ENCODE results near the gene REG3G. TPM values are rescaled to one million over a fixed set of nuclear protein-coding genes. Genes with fewer than 3 reads are reported as not detected.

The REG3G gene
- total RNA-seq, 3 donors from 2014 or later (not counting 1 experiment from before 2014, with no cell fraction given): not detected

DNA sequence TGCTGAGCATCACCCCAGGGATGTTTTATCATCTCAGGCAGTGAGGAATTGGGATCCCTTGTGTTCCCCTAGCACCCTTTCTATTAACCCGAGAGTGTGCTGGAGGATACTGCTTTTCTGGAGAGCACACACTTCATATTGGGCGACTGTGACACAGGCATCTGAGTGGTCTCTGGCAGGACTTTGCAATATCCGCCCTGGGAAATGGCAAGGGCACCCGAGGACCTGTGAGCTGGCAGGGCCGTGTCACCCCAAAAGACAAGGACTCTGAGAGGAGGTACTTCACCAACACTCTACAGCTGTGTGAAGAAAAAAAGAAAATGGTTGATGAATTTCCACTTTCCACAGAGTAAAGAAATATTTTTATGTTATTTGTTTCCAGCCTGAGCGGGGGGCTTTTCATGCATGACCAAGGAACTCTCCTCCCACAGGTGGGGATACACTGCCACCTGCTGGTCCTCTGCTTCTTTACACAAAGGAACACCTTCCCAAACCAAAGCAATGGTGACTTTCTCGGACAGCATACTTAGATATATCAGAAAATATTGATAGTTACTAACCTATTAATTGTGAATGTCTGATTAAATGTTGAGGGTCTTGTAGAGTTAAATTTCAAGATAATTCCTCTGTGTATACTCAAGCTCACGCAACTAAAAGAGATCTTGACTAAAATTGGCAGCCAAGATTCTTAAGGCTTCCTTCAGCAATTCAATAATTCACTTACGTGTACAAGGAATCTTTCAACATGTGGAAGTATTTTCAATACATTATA, 45.9 kb upstream of the REG3G start:
- intact Hi-C loops (cut with micrococcal nuclease): no loop called here
- Mint-ChIP-seq H3K27me3 (ENCODE audit: low read depth in 2 of 2) (no peaks in the 10 kb centered on the region), H3K36me3 (no peaks in the 10 kb centered on the region), H3K27ac (no peak overlapping the region), H3K4me3 (no peak overlapping the region), H3K4me1 (no peaks in the 10 kb centered on the region), H3K9me3 (peaks cover 0 to 4% of the 10 kb centered on the region in 2 donors)
- H3K4me1 ChIP-seq (ENCODE audit: control insufficient read depth, insufficient read depth, low read length): no peaks in the 10 kb centered on the region
- H3K27ac ChIP-seq (ENCODE audit: low read length): no peak overlapping the region
- no peaks in the 10 kb centered on the region for H3K36me3 ChIP-seq (ENCODE audit: control insufficient read depth, insufficient read depth, low read length)
- DNase-seq: no peak
- no peak for ATAC-seq
- H3K9me3 ChIP-seq (ENCODE audit: control insufficient read depth, insufficient read depth, low read length): no peaks in the 10 kb centered on the region
- TF ChIP-seq, protein P1, sequence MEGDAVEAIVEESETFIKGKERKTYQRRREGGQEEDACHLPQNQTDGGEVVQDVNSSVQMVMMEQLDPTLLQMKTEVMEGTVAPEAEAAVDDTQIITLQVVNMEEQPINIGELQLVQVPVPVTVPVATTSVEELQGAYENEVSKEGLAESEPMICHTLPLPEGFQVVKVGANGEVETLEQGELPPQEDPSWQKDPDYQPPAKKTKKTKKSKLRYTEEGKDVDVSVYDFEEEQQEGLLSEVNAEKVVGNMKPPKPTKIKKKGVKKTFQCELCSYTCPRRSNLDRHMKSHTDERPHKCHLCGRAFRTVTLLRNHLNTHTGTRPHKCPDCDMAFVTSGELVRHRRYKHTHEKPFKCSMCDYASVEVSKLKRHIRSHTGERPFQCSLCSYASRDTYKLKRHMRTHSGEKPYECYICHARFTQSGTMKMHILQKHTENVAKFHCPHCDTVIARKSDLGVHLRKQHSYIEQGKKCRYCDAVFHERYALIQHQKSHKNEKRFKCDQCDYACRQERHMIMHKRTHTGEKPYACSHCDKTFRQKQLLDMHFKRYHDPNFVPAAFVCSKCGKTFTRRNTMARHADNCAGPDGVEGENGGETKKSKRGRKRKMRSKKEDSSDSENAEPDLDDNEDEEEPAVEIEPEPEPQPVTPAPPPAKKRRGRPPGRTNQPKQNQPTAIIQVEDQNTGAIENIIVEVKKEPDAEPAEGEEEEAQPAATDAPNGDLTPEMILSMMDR (IDR thresholded peaks at IDR 0.05): no peak
- no peak overlapping the region for H3K4me3 ChIP-seq (ENCODE audit: low read length)
- 57% methylated on average over 7 of the region's 9 CpGs for WGBS (ENCODE audit: insufficient coverage)
- H3K27me3 ChIP-seq (ENCODE audit: control insufficient read depth, insufficient read depth, low read length): no peaks in the 10 kb centered on the region

DNA sequence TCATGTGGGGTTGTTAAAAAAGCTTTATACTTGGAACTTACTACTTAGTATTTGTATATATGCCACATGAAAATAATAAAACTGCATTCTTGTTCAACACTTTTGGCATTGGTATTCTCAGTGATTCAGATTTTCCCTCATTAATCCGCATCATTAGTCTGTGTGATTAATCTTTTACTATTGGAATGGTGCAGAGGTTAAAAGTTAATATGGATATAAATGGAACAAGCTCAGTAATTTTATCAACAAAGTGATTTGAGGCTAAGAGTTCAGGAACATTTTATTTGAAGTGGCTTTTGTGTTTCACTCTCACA, 45.4 kb upstream of the REG3G start:
- Histone ChIP-seq H3K4me3 (ENCODE audit: low read length) (no peak overlapping the region), H3K27ac (ENCODE audit: low read length) (no peak overlapping the region), H3K27me3 (ENCODE audit: control insufficient read depth, insufficient read depth, low read length) (no peaks in the 10 kb centered on the region), H3K9me3 (ENCODE audit: control insufficient read depth, insufficient read depth, low read length) (no peaks in the 10 kb centered on the region), H3K4me1 (ENCODE audit: control insufficient read depth, insufficient read depth, low read length) (no peaks in the 10 kb centered on the region), H3K36me3 (ENCODE audit: control insufficient read depth, insufficient read depth, low read length) (no peaks in the 10 kb centered on the region)
- Mint-ChIP-seq H3K4me3 (no peak overlapping the region), H3K27ac (no peak overlapping the region), H3K27me3 (ENCODE audit: low read depth in 2 of 2) (no peaks in the 10 kb centered on the region), H3K4me1 (no peaks in the 10 kb centered on the region), H3K36me3 (no peaks in the 10 kb centered on the region), H3K9me3 (peaks cover 0 to 4% of the 10 kb centered on the region in 2 donors)
- no CpG with 5 or more reads among the region's 1 CpG for WGBS (ENCODE audit: insufficient coverage)
- no peak for ATAC-seq
- TF ChIP-seq, protein P1 (IDR thresholded peaks at IDR 0.05): no peak
- intact Hi-C loops (cut with micrococcal nuclease): no loop called here
- no peak for DNase-seq

DNA sequence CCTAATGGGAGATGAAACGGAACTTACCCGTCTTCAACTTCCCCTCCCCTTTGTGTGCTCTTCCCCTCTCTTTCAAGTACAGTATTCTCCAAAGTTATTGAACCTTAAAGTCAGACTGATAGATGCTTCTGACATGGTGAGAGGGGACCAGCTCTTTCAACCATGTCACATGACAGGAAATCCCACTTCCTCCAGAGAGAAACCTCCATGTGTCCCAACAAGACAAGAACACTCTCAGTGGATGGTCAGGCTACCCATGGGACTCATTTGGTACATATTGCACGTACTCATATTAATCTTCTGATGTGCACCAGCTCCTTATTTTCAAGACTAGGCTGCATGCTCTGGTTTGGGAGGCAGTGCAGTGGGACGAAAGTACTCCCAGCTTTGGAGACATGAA, 44.6 kb upstream of the REG3G start:
- Histone ChIP-seq H3K27me3 (ENCODE audit: control insufficient read depth, insufficient read depth, low read length) (no peaks in the 10 kb centered on the region), H3K36me3 (ENCODE audit: control insufficient read depth, insufficient read depth, low read length) (no peaks in the 10 kb centered on the region), H3K27ac (ENCODE audit: low read length) (no peak overlapping the region), H3K4me3 (ENCODE audit: low read length) (no peak overlapping the region), H3K4me1 (ENCODE audit: control insufficient read depth, insufficient read depth, low read length) (no peaks in the 10 kb centered on the region), H3K9me3 (ENCODE audit: control insufficient read depth, insufficient read depth, low read length) (no peaks in the 10 kb centered on the region)
- H3K4me3 Mint-ChIP-seq: no peak overlapping the region
- H3K4me1 Mint-ChIP-seq: no peaks in the 10 kb centered on the region
- H3K36me3 Mint-ChIP-seq: no peaks in the 10 kb centered on the region
- WGBS (ENCODE audit: insufficient coverage): 49% methylated on average over 4 of the region's 4 CpGs
- no peak overlapping the region for H3K27ac Mint-ChIP-seq
- H3K9me3 Mint-ChIP-seq: peaks cover 0 to 4% of the 10 kb centered on the region in 2 donors
- intact Hi-C loops (cut with micrococcal nuclease): no loop called here
- no peak for ATAC-seq
- DNase-seq: no peak
- H3K27me3 Mint-ChIP-seq (ENCODE audit: low read depth in 2 of 2): no peaks in the 10 kb centered on the region
- TF ChIP-seq, protein P1 (IDR thresholded peaks at IDR 0.05): no peak
